ENCODE measurements around the gene PKD2L1. TPM values are rescaled to one million over a fixed set of nuclear protein-coding genes. Genes with fewer than 3 reads are reported as not detected.

Gene PKD2L1
- total and polyA plus RNA-seq, 10 of the 15 experiments (the other 5 are each of a cell fraction or from before 2014, with no cell fraction given), result 0.05 to 0.17 (median 0.08) TPM; not detected in 6

GRCh38 chr10:100345570-100346330, 15.7 kb upstream of the PKD2L1 start:
- FAIRE-seq, result no peak
- SMC1A ChIA-PET (ENCODE audit: uncharacterized antibody, unreplicated experiment), result interaction anchor here (0.9 to 17.4 kb wide), 8 partner anchors 13 to 86 kb away, joined by 3 to 277 read pairs (median 6); partner anchors contain the start of gene PKD2L1

More at GRCh38 chr10:100345570-100346330, 15.7 kb upstream of the PKD2L1 start:
- peak overlapping the region; percentile 57; the same call in 1 of the 2 replicates for H3K9ac ChIP-seq (ENCODE audit: control insufficient read depth, insufficient read depth, low read length)
- DNase-seq (ENCODE audit: low read depth, low spot score), result no peak
- H3K9me3 ChIP-seq (replicated peaks; ENCODE audit: control insufficient read depth, insufficient read depth, low read length), result no peaks in the 10 kb centered on the region
- peak overlapping the region; percentile 86 for H3K4me3 ChIP-seq
- H3K27me3 ChIP-seq (replicated peaks in 1 of 2; ENCODE audit: control insufficient read depth in 2 of 2, insufficient read depth in 2 of 2, low read length in 1 of 2), result no peaks in the 10 kb centered on the region
- intact Hi-C loops (cut with micrococcal nuclease; ENCODE audit: unreplicated experiment), result loop anchor here (2.0 kb wide), 1 partner anchor 27 kb away; no protein-coding TSS in a partner anchor
- 69% methylated on average over 9 of the region's 9 CpGs for WGBS (ENCODE audit: insufficient coverage, insufficient replicate concordance, low lambda C conversion rate, missing lambda C conversion rate)
- H4K20me1 ChIP-seq (ENCODE audit: control insufficient read depth, insufficient read depth), result peaks cover 4% of the 10 kb centered on the region; the same call in 1 of the 2 replicates
- H3K36me3 ChIP-seq (ENCODE audit: control insufficient read depth in 2 of 2, insufficient read depth in 2 of 2, low read length in 1 of 2), result peaks cover 0 to 20% of the 10 kb centered on the region in 2 experiments; a peak in 2 of 4 replicates
- TSS peak; percentile 93 for BruUV-seq (replicated peaks)
- peak overlapping the region; percentile 72; the same call in 1 of the 2 replicates for H3K27ac ChIP-seq (ENCODE audit: control insufficient read depth, insufficient read depth)
- RAD21 ChIA-PET (ENCODE audit: unreplicated experiment), result interaction anchor here (0.9 to 18.1 kb wide), 12 partner anchors 9 to 653 kb away, joined by 3 to 214 read pairs (median 5); partner anchors contain the start of genes BLOC1S2 and HIF1AN
- ATAC-seq, result no peak
- H2AFZ ChIP-seq (ENCODE audit: control insufficient read depth, low read depth, low read length), result no peak overlapping the region; the same call in 1 of the 2 replicates
- in situ Hi-C loops (cut with MboI), result no loop called here
- CTCF ChIA-PET, result interaction anchor here (0.6 to 7.7 kb wide), 17 partner anchors 8 to 1339 kb away, joined by 3 to 91 read pairs (median 5); partner anchors contain the start of gene NDUFB8
- no peak for TF ChIP-seq SMAD1 (IDR thresholded peaks at IDR 0.05; ENCODE audit: low read depth, partially characterized antibody)
- TF ChIP-seq SMARCA5 (IDR thresholded peaks at IDR 0.05), result no peak
- no peak for TF ChIP-seq BRCA1 (IDR thresholded peaks at IDR 0.05; ENCODE audit: low read depth, low read length)
- no peak for TF ChIP-seq USF1 (IDR thresholded peaks at IDR 0.05; ENCODE audit: borderline replicate concordance, extremely low read length, insufficient read depth, low read depth, low read length)
- TF ChIP-seq POLR2A (IDR thresholded peaks at IDR 0.05; ENCODE audit: low read depth, low read length), result no peak
- peaks cover 48% of the 10 kb centered on the region for H3K79me2 ChIP-seq (ENCODE audit: control insufficient read depth, insufficient read depth, low read length)
- POLR2A ChIA-PET, result interaction anchor here (0.6 to 11.8 kb wide), 9 partner anchors 10 to 725 kb away, joined by 3 to 191 read pairs (median 6); partner anchors contain the start of gene SLC25A28
- H3K4me2 ChIP-seq (ENCODE audit: control insufficient read depth, insufficient read depth), result peak overlapping the region; percentile 73
- peaks cover 18% of the 10 kb centered on the region for H3K4me1 ChIP-seq (ENCODE audit: control insufficient read depth, insufficient read depth, low read length)
